Islet precursor cell (in vitro differentiated cells): ENCODE results near the gene DCTN2.

Experiments used
- DNase-seq: peaks from one replicate; pipeline ENCODE4 v3.0.0-alpha.2; 2018

The DCTN2 gene

DNA sequence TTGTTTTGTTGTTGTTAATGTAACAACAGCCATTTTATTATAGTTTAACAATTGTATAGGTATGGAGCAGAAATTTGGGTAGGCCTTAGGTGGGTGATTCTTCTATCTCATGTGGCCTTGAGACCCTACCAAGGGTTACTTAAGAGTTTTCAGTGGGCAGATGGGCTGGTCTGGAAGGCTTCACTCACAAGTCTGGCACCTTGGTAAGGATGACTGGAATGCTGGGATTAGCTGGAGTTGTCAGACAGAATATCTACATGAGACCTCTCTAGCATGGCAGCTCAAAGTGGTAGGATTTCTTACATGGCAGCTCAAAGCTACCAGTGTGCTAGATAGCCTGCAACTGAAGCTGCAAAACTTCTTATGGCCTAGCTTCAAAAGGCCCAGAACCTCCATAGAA, 61.3 kb downstream of the DCTN2 start:
- DNase-seq: no peak

DNA sequence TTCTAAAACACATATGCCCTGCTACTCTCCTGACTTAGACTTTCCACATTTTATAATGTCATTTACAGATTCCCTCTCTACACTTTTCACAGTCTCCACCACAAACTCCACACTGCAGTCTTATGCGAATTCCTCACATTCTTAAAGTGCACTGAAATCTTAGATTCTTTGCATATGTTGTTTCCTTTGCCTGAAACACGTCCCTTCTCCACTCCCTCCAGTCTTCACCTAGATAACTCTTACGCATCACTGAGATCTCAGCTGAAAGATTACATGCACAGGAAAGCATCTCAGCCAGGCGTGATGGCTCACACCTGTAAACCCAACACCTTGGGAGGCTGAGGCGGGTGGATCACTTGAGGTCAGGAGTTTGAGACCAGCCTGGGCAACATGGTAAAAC, 63.5 kb downstream of the DCTN2 start:
- DNase-seq: peak; percentile 76

- DNase-seq: no peak
These were observed 65.3 kb downstream of the DCTN2 start for GRCh38 chr12:57481671-57482070.
